AG04450 (cell line): ENCODE results near the gene CTBP2. TPM values are rescaled to one million over a fixed set of nuclear protein-coding genes. Genes with fewer than 3 reads are reported as not detected.

Source experiments
- CTCF ChIA-PET: fragments of 300-600, 350-600 bp; formaldehyde crosslinking; extraction: SDS; loops from one replicate; lab custom pipeline; 2022; ENCODE audit warnings: antibody characterized with exemption, inconsistent platforms; lab: Charles Lee
- POLR2A ChIA-PET: fragments of 350-600 bp; formaldehyde crosslinking; extraction: SDS; loops from one replicate; lab custom pipeline; 2021; ENCODE audit warnings: antibody characterized with exemption, inconsistent platforms; lab: Yijun Ruan, JAX
- DNase-seq: peaks from one replicate; pipeline ENCODE4 v3.0.0-alpha.2; 2011; ENCODE audit warnings: low read depth, low spot score
- H3K27ac ChIP-seq: one replicate; pipeline ENCODE4 v1.5.1; 2012; ENCODE audit warnings: low read depth, low read length, control low read depth
- H3K27me3 ChIP-seq: one replicate; pipeline ENCODE4 v1.6.0; 2012; ENCODE audit warnings: low read length; ENCODE audit not compliant: control insufficient read depth, insufficient read depth
- H3K4me3 ChIP-seq: 2 replicates; pipeline ENCODE4 v1.5.1; 2011; ENCODE audit warnings: mild to moderate bottlenecking, low read depth, low read length, control low read depth
- H3K9me3 ChIP-seq: 2 replicates; pipeline ENCODE4 v1.5.1; 2012; ENCODE audit warnings: low read length; ENCODE audit not compliant: control insufficient read depth, insufficient read depth
- CTCF ChIP-seq: IDR thresholded peaks from 2 replicates; pipeline ENCODE4 v1.5.1; 2011; ENCODE audit warnings: low read depth, low read length, control low read depth, inconsistent platforms
- polyA plus RNA-seq: library from polyadenylated mRNA; depleted of rRNA; stranded (reverse); fragments of >200 nt; gene quantifications from 2 replicates; pipeline ENCODE4 v1.2.3, GENCODE V29; 2011

The CTBP2 gene
- polyA plus RNA-seq, 1 experiment, result 52.5 TPM

GRCh38 chr10:125086691-125087090, 73.7 kb downstream of the CTBP2 start:
- no peak for DNase-seq
- no peak for TF ChIP-seq CTCF
- Histone ChIP-seq H3K9me3 (no peaks in the 10 kb centered on the region; the same call in 1 of the 2 replicates), H3K4me3 (no peak overlapping the region), H3K27me3 (no peaks in the 10 kb centered on the region), H3K27ac (no peak overlapping the region)
- ChIA-PET POLR2A (no interaction called here), CTCF (interaction anchor here (1.1 to 4.1 kb wide), 4 partner anchors 10 to 94 kb away, joined by 4 to 26 read pairs (median 4); no protein-coding TSS in a partner anchor)

- no peak for DNase-seq
- H3K27ac ChIP-seq, result peak overlapping the region; percentile 68
- no peaks in the 10 kb centered on the region for H3K27me3 ChIP-seq
- POLR2A ChIA-PET, result interaction anchor here (0.7 to 2.7 kb wide), 2 partner anchors 28 to 43 kb away, joined by 6 to 12 read pairs; no protein-coding TSS in a partner anchor
- no peak overlapping the region for H3K4me3 ChIP-seq
- TF ChIP-seq CTCF, result no peak
- no peaks in the 10 kb centered on the region; the same call in 1 of the 2 replicates for H3K9me3 ChIP-seq
- CTCF ChIA-PET, result interaction anchor here (0.6 to 4.1 kb wide), 7 partner anchors 12 to 624 kb away, joined by 3 to 26 read pairs (median 4); partner anchors contain the start of gene LHPP
Observed at GRCh38 chr10:125085258-125086054, 74.9 kb downstream of the CTBP2 start.

GRCh38 chr10:125084614-125085257, 75.6 kb downstream of the CTBP2 start:
- Histone ChIP-seq H3K4me3 (no peak overlapping the region), H3K27ac (peak overlapping the region; percentile 96), H3K9me3 (no peaks in the 10 kb centered on the region; the same call in 1 of the 2 replicates), H3K27me3 (no peaks in the 10 kb centered on the region)
- POLR2A ChIA-PET, result interaction anchor here (1.5 to 2.7 kb wide), 2 partner anchors 9 to 28 kb away, joined by 6 to 9 read pairs; no protein-coding TSS in a partner anchor
- CTCF ChIA-PET, result interaction anchor here (0.6 to 4.1 kb wide), 7 partner anchors 12 to 92 kb away, joined by 3 to 26 read pairs (median 3); no protein-coding TSS in a partner anchor
- DNase-seq, result no peak
- no peak for TF ChIP-seq CTCF

GRCh38 chr10:125084191-125084613, 76.2 kb downstream of the CTBP2 start:
- DNase-seq, result peak; percentile 78
- no peaks in the 10 kb centered on the region; the same call in 1 of the 2 replicates for H3K9me3 ChIP-seq
- H3K4me3 ChIP-seq, result no peak overlapping the region
- TF ChIP-seq CTCF, result peak; percentile 26; the same call in 1 of the 2 replicates
- no peaks in the 10 kb centered on the region for H3K27me3 ChIP-seq
- POLR2A ChIA-PET, result interaction anchor here (1.5 to 2.7 kb wide), 2 partner anchors 9 to 27 kb away, joined by 6 to 9 read pairs; no protein-coding TSS in a partner anchor
- CTCF ChIA-PET, result interaction anchor here (0.6 to 4.1 kb wide), 8 partner anchors 11 to 92 kb away, joined by 3 to 26 read pairs (median 3); no protein-coding TSS in a partner anchor
- H3K27ac ChIP-seq, result peak overlapping the region; percentile 96
